CD14-positive monocyte (primary cell): ENCODE results near the gene REEP1. TPM values are rescaled to one million over a fixed set of nuclear protein-coding genes. Genes with fewer than 3 reads are reported as not detected.

Source experiments
- DNase-seq, 3 donors: peaks; one replicate each; pipeline ENCODE4 v3.0.0-alpha.2; 2011 to 2022
- H2AFZ ChIP-seq: 2 replicates; pipeline ENCODE4 v1.6.0; 2012; ENCODE audit warnings: mild to moderate bottlenecking, low read depth, low read length, inconsistent platforms; ENCODE audit not compliant: insufficient read depth, poor library complexity, severe bottlenecking
- H3K27ac ChIP-seq, 2 donors: 1 replicate in 1 of 2; 2 replicates in 1 of 2; pipeline ENCODE4 v1.5.1; 2012 to 2013; ENCODE audit warnings: low read length in 2 of 2, control low read depth in 1 of 2, inconsistent platforms in 1 of 2, low read depth in 1 of 2, mild to moderate bottlenecking in 1 of 2
- H3K27me3 ChIP-seq, 2 donors: one replicate each; pipeline versions ENCODE4 v1.6.0 to v1.6.1; 2011 to 2013; ENCODE audit warnings: low read length in 2 of 2; ENCODE audit not compliant: control insufficient read depth in 2 of 2, insufficient read depth in 2 of 2
- H3K36me3 ChIP-seq, 2 donors: replicated peaks in 1 of 2; 1 replicate in 1 of 2; 2 replicates in 1 of 2; pipeline versions ENCODE4 v1.5.1 to v1.6.1; 2012 to 2013; ENCODE audit warnings: low read length in 2 of 2, control low read depth in 1 of 2, inconsistent platforms in 1 of 2, mild to moderate bottlenecking in 1 of 2; ENCODE audit not compliant: insufficient read depth in 2 of 2, control insufficient read depth in 1 of 2
- H3K4me1 ChIP-seq, 2 donors: 1 replicate in 1 of 2; 2 replicates in 1 of 2; pipeline versions ENCODE4 v1.5.1 to v1.6.1; 2012 to 2013; ENCODE audit warnings: low read length in 2 of 2, control low read depth in 1 of 2, inconsistent platforms in 1 of 2, mild to moderate bottlenecking in 1 of 2, moderate library complexity in 1 of 2; ENCODE audit not compliant: insufficient read depth in 2 of 2, control insufficient read depth in 1 of 2
- H3K4me2 ChIP-seq: replicated peaks from 2 replicates; pipeline ENCODE3; 2012; ENCODE audit warnings: low read length, moderate library complexity, mild to moderate bottlenecking; ENCODE audit not compliant: poor library complexity, severe bottlenecking; ENCODE audit errors: extremely low read depth
- H3K4me3 ChIP-seq, 3 experiments: fragments of 200-600 bp in 1 of 3; sonication (generic) in 1 of 3; replicated peaks in 1 of 3; 1 replicate in 2 of 3; 2 replicates in 1 of 3; pipeline ENCODE4 v1.5.1; 2011 to 2013; ENCODE audit warnings: low read length in 3 of 3, mild to moderate bottlenecking in 3 of 3, control low read depth in 2 of 3, low read depth in 2 of 3, inconsistent platforms in 1 of 3, moderate library complexity in 1 of 3
- H3K79me2 ChIP-seq: 2 replicates; pipeline ENCODE4 v1.6.0; 2012; ENCODE audit warnings: mild to moderate bottlenecking, control low read depth, inconsistent platforms, low read length, moderate library complexity; ENCODE audit not compliant: insufficient read depth
- H3K9ac ChIP-seq: 2 replicates; pipeline ENCODE4 v1.6.0; 2017; ENCODE audit warnings: low read length, mild to moderate bottlenecking; ENCODE audit not compliant: insufficient read depth, poor library complexity, severe bottlenecking
- H3K9me3 ChIP-seq, 2 donors: replicated peaks in 1 of 2; 1 replicate in 1 of 2; 2 replicates in 1 of 2; pipeline versions ENCODE4 v1.5.1 to v1.6.1; 2012 to 2013; ENCODE audit warnings: low read length in 2 of 2, control low read depth in 1 of 2; ENCODE audit not compliant: control insufficient read depth in 1 of 2, insufficient read depth in 1 of 2
- H4K20me1 ChIP-seq: 2 replicates; pipeline ENCODE4 v1.6.0; 2012; ENCODE audit warnings: mild to moderate bottlenecking, low read length, control low read depth, moderate library complexity; ENCODE audit not compliant: insufficient read depth
- H3K27ac Mint-ChIP-seq, 7 donors: one replicate each; pipeline ENCODE4 v1.8.0; 2020; ENCODE audit warnings: mild to moderate bottlenecking in 7 of 7, mixed read lengths in 7 of 7, moderate library complexity in 6 of 7, inconsistent platforms in 2 of 7
- H3K27me3 Mint-ChIP-seq, 3 donors: one replicate each; pipeline ENCODE4 v1.8.0; 2021 to 2022; ENCODE audit warnings: low read depth in 3 of 3, mild to moderate bottlenecking in 3 of 3, mixed read lengths in 3 of 3, moderate library complexity in 3 of 3, inconsistent platforms in 1 of 3
- H3K36me3 Mint-ChIP-seq, 2 donors: one replicate each; pipeline ENCODE4 v1.8.0; 2020; ENCODE audit warnings: mixed read lengths in 2 of 2, inconsistent platforms in 1 of 2, mild to moderate bottlenecking in 1 of 2
- H3K4me1 Mint-ChIP-seq: one replicate; pipeline ENCODE4 v1.8.0; 2020; ENCODE audit warnings: mild to moderate bottlenecking, mixed read lengths
- H3K4me3 Mint-ChIP-seq, 2 donors: one replicate each; pipeline ENCODE4 v1.8.0; 2020; ENCODE audit warnings: mild to moderate bottlenecking in 2 of 2, mixed read lengths in 2 of 2, moderate library complexity in 1 of 2
- H3K9me3 Mint-ChIP-seq, 7 donors: one replicate each; pipeline ENCODE4 v1.8.0; 2020 to 2022; ENCODE audit warnings: mixed read lengths in 7 of 7, mild to moderate bottlenecking in 6 of 7, moderate library complexity in 6 of 7, inconsistent platforms in 2 of 7
- CTCF ChIP-seq: fragments of 200-600 bp; IDR thresholded peaks from one replicate; pipeline ENCODE4 v1.8.0; 2022; ENCODE audit warnings: antibody characterized with exemption, mild to moderate bottlenecking
- WGBS: methylation state at CpG from one replicate; pipeline ENCODE4 v1.1.5; 2013; ENCODE audit warnings: missing lambda C conversion rate; ENCODE audit not compliant: insufficient coverage; 5-methylcytosine and 5-hydroxymethylcytosine counted together
- intact Hi-C, 2 donors: fragments of 100-400 bp; cut with micrococcal nuclease; formaldehyde crosslinking; loops; one replicate each; pipeline versions ENCODE4 v1.15.0 to v1.15.1; 2023
- polyA plus RNA-seq, 3 donors: library from polyadenylated mRNA; depleted of rRNA in 1 of 3; unstranded in 2 of 3; stranded (reverse) in 1 of 3; fragments of 300-500 nt in 2 of 3; fragments of >200 nt in 1 of 3; fragmentation: Illumina TruSeq in 2 of 3; gene quantifications; 1 replicate in 2 of 3; 2 replicates in 1 of 3; pipeline ENCODE4 v1.2.3, GENCODE V29; 2012 to 2021

The REEP1 gene
- polyA plus RNA-seq, 3 donors, result not detected

- no CpG with 5 or more reads among the region's 2 CpGs for WGBS
These were observed 123.0 kb downstream of the REEP1 start for GRCh38 chr2:86214503-86214832.

GRCh38 chr2:86213699-86214502, 123.5 kb downstream of the REEP1 start:
- no peaks in the 10 kb centered on the region for H4K20me1 ChIP-seq
- peaks cover 52 to 61% of the 10 kb centered on the region in 2 donors for H3K36me3 ChIP-seq
- no peaks in the 10 kb centered on the region for H3K27me3 ChIP-seq
- no peak for TF ChIP-seq CTCF
- H2AFZ ChIP-seq, result no peak overlapping the region
- no peaks in the 10 kb centered on the region for H3K79me2 ChIP-seq
- Mint-ChIP-seq H3K27me3 (no peaks in the 10 kb centered on the region), H3K9me3 (no peaks in the 10 kb centered on the region), H3K36me3 (peaks cover 47 to 51% of the 10 kb centered on the region in 2 donors), H3K4me1 (no peaks in the 10 kb centered on the region), H3K4me3 (no peak overlapping the region), H3K27ac (no peak overlapping the region)
- no peak for DNase-seq
- no CpG with 5 or more reads among the region's 4 CpGs for WGBS
- H3K4me1 ChIP-seq, result no peaks in the 10 kb centered on the region
- intact Hi-C loops, result no loop called here
- H3K4me3 ChIP-seq, result no peak overlapping the region
- no peak overlapping the region for H3K27ac ChIP-seq
- no peak overlapping the region for H3K9ac ChIP-seq
- no peaks in the 10 kb centered on the region for H3K9me3 ChIP-seq
- no peak overlapping the region for H3K4me2 ChIP-seq

More at GRCh38 chr2:86214503-86214832, 123.0 kb downstream of the REEP1 start:
- no peak overlapping the region for H2AFZ ChIP-seq
- no peak overlapping the region for H3K4me3 Mint-ChIP-seq
- no peak overlapping the region for H3K4me2 ChIP-seq
- no peaks in the 10 kb centered on the region for H3K27me3 ChIP-seq
- no peaks in the 10 kb centered on the region for H3K27me3 Mint-ChIP-seq
- DNase-seq, result no peak
- H3K36me3 ChIP-seq, result peaks cover 46 to 55% of the 10 kb centered on the region in 2 donors
- no peaks in the 10 kb centered on the region for H3K4me1 ChIP-seq
- no peak for TF ChIP-seq CTCF
- no peak overlapping the region for H3K27ac ChIP-seq
- no peaks in the 10 kb centered on the region for H3K79me2 ChIP-seq
- H3K4me3 ChIP-seq, result no peak overlapping the region
- H3K27ac Mint-ChIP-seq, result no peak overlapping the region
- intact Hi-C loops, result no loop called here
- H3K36me3 Mint-ChIP-seq, result peaks cover 43 to 47% of the 10 kb centered on the region in 2 donors
- H3K9ac ChIP-seq, result no peak overlapping the region
- H3K9me3 Mint-ChIP-seq, result no peaks in the 10 kb centered on the region
- no peaks in the 10 kb centered on the region for H3K9me3 ChIP-seq
- no peaks in the 10 kb centered on the region for H3K4me1 Mint-ChIP-seq
- no peaks in the 10 kb centered on the region for H4K20me1 ChIP-seq
